Measurements from ENCODE around the gene EMC9. TPM values are rescaled to one million over a fixed set of nuclear protein-coding genes. Genes with fewer than 3 reads are reported as not detected.
"Not testable (repeated sequence)": the region's sequence is repeated elsewhere in the genome, so short reads cannot be mapped to it uniquely, and the experiment has no call there.

The EMC9 gene
- total RNA-seq, 6 donors from 2014 or later = 8.6 to 13.8 (median 12.0) TPM

DNA sequence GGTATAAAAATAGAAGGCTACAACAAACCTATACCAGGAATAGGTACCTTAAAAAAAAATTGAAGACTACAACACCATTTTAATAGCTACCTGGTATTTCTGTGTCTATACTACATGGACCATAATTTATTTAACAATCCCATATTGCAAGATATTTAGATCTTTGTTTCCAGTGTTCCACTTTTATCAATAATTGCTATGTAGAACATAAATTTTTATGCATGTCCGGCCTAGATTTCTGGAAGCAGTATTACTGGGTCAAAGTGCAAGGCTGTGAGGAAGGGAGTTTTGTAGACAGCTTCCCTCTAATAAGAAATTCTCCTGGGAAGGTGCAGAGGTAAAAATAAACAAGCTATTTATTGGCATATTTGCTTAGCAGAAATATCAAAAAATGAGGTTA lies 30.9 kb downstream of the EMC9 start:
- 53 to 76% methylated on average over 1 of the region's 1 CpG for WGBS, 2 donors

GRCh38 chr14:24110060-24110459 lies 31.3 kb downstream of the EMC9 start:
- no peaks in the 10 kb centered on the region for H3K36me3 ChIP-seq
- no peaks in the 10 kb centered on the region for H3K27me3 ChIP-seq
- H3K4me1 ChIP-seq = peaks cover 9 to 26% (median 17%) of the 10 kb centered on the region in 4 donors
- no peak for TF ChIP-seq POLR2A (IDR thresholded peaks at IDR 0.05)
- no peak for TF ChIP-seq CTCF (IDR thresholded peaks at IDR 0.05)
- TF ChIP-seq POLR2AphosphoS5 (IDR thresholded peaks at IDR 0.05) = no peak
- TF ChIP-seq EP300 (IDR thresholded peaks at IDR 0.05) = no peak
- peak overlapping the region in 2 of 4 donors; percentile 10 to 18 for H3K27ac ChIP-seq
- H3K4me3 ChIP-seq = no peak overlapping the region
- DNase-seq (peak in 1 of 2 donors; percentile 73), ATAC-seq (ENCODE audit: low FRiP score in 2 of 2) (no peak)
- H3K9me3 ChIP-seq = no peaks in the 10 kb centered on the region
- 64 to 76% methylated on average over 9 of the region's 9 CpGs for WGBS, 2 donors

More for the DNA sequence above, 30.9 kb downstream of the EMC9 start:
- DNase-seq = no peak
- Histone ChIP-seq H3K27ac (no peak overlapping the region), H3K4me3 (no peak overlapping the region), H3K4me1 (peaks cover 10 to 27% (median 19%) of the 10 kb centered on the region in 4 donors), H3K36me3 (no peaks in the 10 kb centered on the region), H3K9me3 (no peaks in the 10 kb centered on the region), H3K27me3 (no peaks in the 10 kb centered on the region)
- no peak for TF ChIP-seq CTCF (IDR thresholded peaks at IDR 0.05)
- TF ChIP-seq POLR2A (IDR thresholded peaks at IDR 0.05) = no peak
- TF ChIP-seq EP300 (IDR thresholded peaks at IDR 0.05) = no peak
- no peak for ATAC-seq (ENCODE audit: low FRiP score in 2 of 2)

GRCh38 chr14:24108336-24108874 lies 33.0 kb downstream of the EMC9 start:
- no peaks in the 10 kb centered on the region for H3K27me3 ChIP-seq
- no peak for DNase-seq
- no peak for TF ChIP-seq POLR2AphosphoS5 (IDR thresholded peaks at IDR 0.05)
- no peaks in the 10 kb centered on the region for H3K9me3 ChIP-seq
- no peak overlapping the region for H3K4me3 ChIP-seq
- no peak for ATAC-seq (ENCODE audit: low FRiP score in 2 of 2)
- H3K27ac ChIP-seq = peak overlapping the region; percentile 18 to 63 (median 52)
- WGBS, 2 donors = 45 to 46% methylated on average over 5 of the region's 5 CpGs
- H3K4me1 ChIP-seq = peaks cover 9 to 24% (median 15%) of the 10 kb centered on the region in 4 donors
- H3K36me3 ChIP-seq = peaks cover 0 to 8% (median 5%) of the 10 kb centered on the region in 4 donors

- Histone ChIP-seq H3K9me3 (no peaks in the 10 kb centered on the region), H3K4me1 (peaks cover 8 to 22% (median 12%) of the 10 kb centered on the region in 4 donors), H3K27ac (no peak overlapping the region), H3K27me3 (no peaks in the 10 kb centered on the region), H3K4me3 (no peak overlapping the region), H3K36me3 (peaks cover 0 to 16% (median 9%) of the 10 kb centered on the region in 4 donors)
- ATAC-seq (ENCODE audit: low FRiP score in 2 of 2) (no peak), DNase-seq (no peak)
- 85 to 86% methylated on average over 4 of the region's 4 CpGs for WGBS, 2 donors
- TF ChIP-seq EP300 (IDR thresholded peaks at IDR 0.05) = no peak
- TF ChIP-seq POLR2A (IDR thresholded peaks at IDR 0.05) = no peak
Observed at GRCh38 chr14:24106672-24107271, 34.6 kb downstream of the EMC9 start.

DNA sequence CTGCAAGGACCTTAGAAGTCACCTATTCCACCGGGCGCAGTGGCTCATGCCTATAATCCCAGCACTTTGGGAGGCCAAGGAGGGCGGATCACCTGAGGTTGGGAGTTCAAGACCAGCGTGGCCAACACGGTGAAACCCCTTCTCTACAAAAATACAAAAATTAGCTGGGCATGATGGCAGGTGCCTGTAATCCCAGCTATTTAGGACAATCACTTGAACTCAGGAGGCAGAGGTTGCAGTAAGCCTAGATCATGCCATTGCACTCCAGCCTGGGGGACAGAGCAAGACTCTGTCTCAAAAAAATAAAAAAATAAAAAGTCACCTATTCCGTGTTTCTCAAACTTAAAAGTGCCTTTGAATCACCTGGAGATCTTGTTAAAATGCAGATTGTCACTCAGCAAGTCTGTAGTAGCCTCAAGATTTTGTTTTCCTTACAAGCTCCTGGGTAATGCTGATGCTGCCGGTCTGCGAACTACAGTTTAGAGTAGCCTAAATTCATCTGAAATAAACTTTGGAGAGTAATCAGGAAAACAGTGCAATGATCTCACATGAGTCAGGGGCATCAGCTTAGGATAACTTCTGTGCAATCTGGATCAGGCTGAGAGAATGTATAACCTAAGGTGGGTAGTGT lies 35.7 kb downstream of the EMC9 start:
- not testable (repeated sequence) for H3K27ac ChIP-seq; H3K27me3 ChIP-seq; H3K9me3 ChIP-seq; H3K4me3 ChIP-seq; ATAC-seq (ENCODE audit: low FRiP score in 2 of 2); DNase-seq
- H3K4me1 ChIP-seq = peaks cover 8 to 19% (median 12%) of the 10 kb centered on the region in 4 donors
- peaks cover 0 to 25% (median 16%) of the 10 kb centered on the region in 4 donors for H3K36me3 ChIP-seq
- 88 to 95% methylated on average over 8 of the region's 8 CpGs for WGBS, 2 donors

GRCh38 chr14:24103451-24103850 lies 37.9 kb downstream of the EMC9 start:
- H3K4me3 ChIP-seq = no peak overlapping the region
- H3K9me3 ChIP-seq = no peaks in the 10 kb centered on the region
- no peak overlapping the region for H3K27ac ChIP-seq
- H3K4me1 ChIP-seq = peaks cover under 1 to 8% (median under 1%) of the 10 kb centered on the region in 4 donors
- no peak for ATAC-seq (ENCODE audit: low FRiP score in 2 of 2)
- TF ChIP-seq POLR2AphosphoS5 (IDR thresholded peaks at IDR 0.05) = no peak
- TF ChIP-seq CTCF (IDR thresholded peaks at IDR 0.05) = no peak
- TF ChIP-seq EP300 (IDR thresholded peaks at IDR 0.05) = no peak
- TF ChIP-seq POLR2A (IDR thresholded peaks at IDR 0.05) = no peak
- no peak for DNase-seq
- H3K36me3 ChIP-seq = peaks cover 3 to 48% (median 35%) of the 10 kb centered on the region in 4 donors
- no peaks in the 10 kb centered on the region for H3K27me3 ChIP-seq
- WGBS, 2 donors = 86 to 96% methylated on average over 12 to 13 of the region's 13 CpGs

All from upper lobe of left lung (tissue), 6 donors.